Tibial artery (tissue), 4 donors: Measurements from ENCODE around the gene ZC3H13.

Source experiments
- DNase-seq, 2 donors: peaks; one replicate each; pipeline ENCODE4 v3.0.0-alpha.2; 2019
- H3K27ac ChIP-seq, 2 donors: fragments of 200-600 bp; sonication (generic) in 1 of 2; 1 replicate in 1 of 2; 2 replicates in 1 of 2; pipeline ENCODE4 v1.5.1; 2018 to 2019; ENCODE audit warnings: mild to moderate bottlenecking in 1 of 2
- H3K27me3 ChIP-seq, 2 donors: fragments of 200-600 bp; sonication (generic) in 1 of 2; one replicate each; pipeline versions ENCODE4 v1.5.1 to v1.6.0; 2016 to 2019
- H3K36me3 ChIP-seq, 3 donors: fragments of 200-600 bp; sonication (generic) in 2 of 3; one replicate each; pipeline ENCODE4 v1.5.1; 2016 to 2019; ENCODE audit warnings: mild to moderate bottlenecking in 2 of 3
- H3K4me1 ChIP-seq, 4 donors: fragments of 200-600 bp; sonication (generic) in 2 of 4; 1 replicate in 3 of 4; 2 replicates in 1 of 4; pipeline ENCODE4 v1.5.1; 2016 to 2019
- H3K4me3 ChIP-seq, 2 donors: fragments of 200-600 bp; sonication (generic) in 1 of 2; 1 replicate in 1 of 2; 2 replicates in 1 of 2; pipeline ENCODE4 v1.5.1; 2018 to 2019; ENCODE audit warnings: mild to moderate bottlenecking in 2 of 2
- H3K9me3 ChIP-seq, 3 donors: fragments of 200-600 bp; sonication (generic) in 1 of 3; one replicate each; pipeline ENCODE4 v1.5.1; 2016 to 2019
- CTCF ChIP-seq, 2 experiments: fragments of 200-600 bp in 1 of 2; fragments of 450-650 bp in 1 of 2; IDR thresholded peaks; one replicate each; pipeline ENCODE4 v1.5.1; 2017 to 2019; ENCODE audit warnings: antibody characterized with exemption in 2 of 2, mild to moderate bottlenecking in 1 of 2, moderate library complexity in 1 of 2
- intact Hi-C: fragments of 100-400 bp; cut with DNase I; formaldehyde crosslinking; loops from one replicate; pipeline ENCODE4 v1.15.0; 2023; ENCODE audit warnings: low total_unique reads

Gene ZC3H13

GRCh38 chr13:45951166-45951565 is 101.4 kb downstream of the ZC3H13 start:
- no peak overlapping the region for H3K27ac ChIP-seq
- H3K27me3 ChIP-seq: no peaks in the 10 kb centered on the region
- no peak overlapping the region for H3K4me3 ChIP-seq
- peaks cover 2 to 14% (median 2%) of the 10 kb centered on the region in 3 donors for H3K36me3 ChIP-seq
- intact Hi-C loops: no loop called here
- TF ChIP-seq CTCF (IDR thresholded peaks at IDR 0.05): no peak
- no peaks in the 10 kb centered on the region for H3K9me3 ChIP-seq
- H3K4me1 ChIP-seq: no peaks in the 10 kb centered on the region
- no peak for DNase-seq

GRCh38 chr13:45950386-45951000 is 102.1 kb downstream of the ZC3H13 start:
- peaks cover 0 to 7% (median 0%) of the 10 kb centered on the region in 3 donors for H3K36me3 ChIP-seq
- no peaks in the 10 kb centered on the region for H3K27me3 ChIP-seq
- no peaks in the 10 kb centered on the region for H3K4me1 ChIP-seq
- no peaks in the 10 kb centered on the region for H3K9me3 ChIP-seq
- intact Hi-C loops: no loop called here
- DNase-seq: no peak
- no peak overlapping the region for H3K4me3 ChIP-seq
- TF ChIP-seq CTCF (IDR thresholded peaks at IDR 0.05): no peak
- no peak overlapping the region for H3K27ac ChIP-seq

GRCh38 chr13:45949161-45949560 is 103.4 kb downstream of the ZC3H13 start:
- H3K36me3 ChIP-seq: no peaks in the 10 kb centered on the region
- H3K9me3 ChIP-seq: no peaks in the 10 kb centered on the region
- no peak for DNase-seq
- no peak for TF ChIP-seq CTCF (IDR thresholded peaks at IDR 0.05)
- no peak overlapping the region for H3K27ac ChIP-seq
- no peaks in the 10 kb centered on the region for H3K27me3 ChIP-seq
- no peak overlapping the region for H3K4me3 ChIP-seq
- intact Hi-C loops: no loop called here
- H3K4me1 ChIP-seq: no peaks in the 10 kb centered on the region

GRCh38 chr13:45943965-45944364 is 108.6 kb downstream of the ZC3H13 start:
- Histone ChIP-seq H3K27ac (no peak overlapping the region), H3K9me3 (no peaks in the 10 kb centered on the region), H3K4me1 (no peaks in the 10 kb centered on the region), H3K4me3 (no peak overlapping the region), H3K27me3 (peaks cover 0 to 3% of the 10 kb centered on the region in 2 donors), H3K36me3 (no peaks in the 10 kb centered on the region)
- no peak for TF ChIP-seq CTCF (IDR thresholded peaks at IDR 0.05)
- intact Hi-C loops: no loop called here
- no peak for DNase-seq

- Histone ChIP-seq H3K4me3 (no peak overlapping the region), H3K27me3 (peaks cover 0 to 3% of the 10 kb centered on the region in 2 donors), H3K36me3 (no peaks in the 10 kb centered on the region), H3K27ac (no peak overlapping the region), H3K9me3 (no peaks in the 10 kb centered on the region), H3K4me1 (no peaks in the 10 kb centered on the region)
- intact Hi-C loops: no loop called here
- TF ChIP-seq CTCF (IDR thresholded peaks at IDR 0.05): no peak
- DNase-seq: no peak
These were observed 109.4 kb downstream of the ZC3H13 start for GRCh38 chr13:45943120-45943519.

GRCh38 chr13:45941261-45941660 is 111.3 kb downstream of the ZC3H13 start:
- H3K27ac ChIP-seq: no peak overlapping the region
- H3K27me3 ChIP-seq: peaks cover 0 to 3% of the 10 kb centered on the region in 2 donors
- H3K4me1 ChIP-seq: no peaks in the 10 kb centered on the region
- intact Hi-C loops: no loop called here
- H3K4me3 ChIP-seq: no peak overlapping the region
- TF ChIP-seq CTCF (IDR thresholded peaks at IDR 0.05): no peak
- H3K36me3 ChIP-seq: no peaks in the 10 kb centered on the region
- H3K9me3 ChIP-seq: no peaks in the 10 kb centered on the region
- no peak for DNase-seq
